Smooth muscle cell (in vitro differentiated cells): ENCODE results near the gene ACTC1. TPM values are rescaled to one million over a fixed set of nuclear protein-coding genes. Genes with fewer than 3 reads are reported as not detected.
A peak's percentile ranks its signal among the peaks of the same experiment; 100 is the strongest.
"Not testable (repeated sequence)": the region's sequence is repeated elsewhere in the genome, so short reads cannot be mapped to it uniquely, and the experiment has no call there.

Experiments used
- DNase-seq: peaks from one replicate; lab custom pipeline; 2025; ENCODE audit not compliant: unreplicated experiment; lab: John Stamatoyannopoulos, UW
- H2AFZ ChIP-seq: fragments of 200-600 bp; sonication (generic); 2 replicates; pipeline ENCODE4 v1.6.0; 2016; ENCODE audit warnings: antibody characterized with exemption, low read depth, mild to moderate bottlenecking
- H3F3A ChIP-seq: fragments of 200-600 bp; sonication (generic); 2 replicates; pipeline ENCODE4 v1.6.0; 2017; ENCODE audit warnings: antibody characterized with exemption, low read depth
- H3K27ac ChIP-seq: fragments of 200-600 bp; sonication (generic); 2 replicates; pipeline ENCODE4 v1.5.1; 2016; ENCODE audit warnings: low read depth, mild to moderate bottlenecking
- H3K27me3 ChIP-seq: fragments of 200-600 bp; sonication (generic); 2 replicates; pipeline ENCODE4 v1.6.1; 2016; ENCODE audit warnings: low read depth, mild to moderate bottlenecking
- H3K36me3 ChIP-seq: fragments of 200-600 bp; sonication (generic); 2 replicates; pipeline ENCODE4 v1.5.1; 2016; ENCODE audit warnings: low read depth
- H3K4me1 ChIP-seq: fragments of 200-600 bp; sonication (generic); 2 replicates; pipeline ENCODE4 v1.5.1; 2016; ENCODE audit warnings: low read depth
- H3K4me2 ChIP-seq: fragments of 200-600 bp; sonication (generic); 2 replicates; pipeline ENCODE4 v1.6.0; 2016; ENCODE audit warnings: mild to moderate bottlenecking
- H3K4me3 ChIP-seq: fragments of 200-600 bp; sonication (generic); 2 replicates; pipeline ENCODE4 v1.5.1; 2016; ENCODE audit warnings: mild to moderate bottlenecking
- H3K79me2 ChIP-seq: fragments of 200-600 bp; sonication (generic); 2 replicates; pipeline ENCODE4 v1.6.0; 2016; ENCODE audit warnings: low read depth, mild to moderate bottlenecking
- H3K9ac ChIP-seq: fragments of 200-600 bp; sonication (generic); 2 replicates; pipeline ENCODE4 v1.6.0; 2016; ENCODE audit warnings: low read depth
- H3K9me3 ChIP-seq: fragments of 200-600 bp; sonication (generic); replicated peaks from 2 replicates; pipeline ENCODE4 v1.5.1; 2016; ENCODE audit warnings: low read depth
- H4K20me1 ChIP-seq: fragments of 200-600 bp; sonication (generic); 2 replicates; pipeline ENCODE4 v1.6.0; 2016; ENCODE audit warnings: low read depth
- CTCF ChIP-seq: fragments of 200-600 bp; sonication (generic); IDR thresholded peaks from 2 replicates; pipeline ENCODE4 v1.5.1; 2017; ENCODE audit warnings: borderline replicate concordance, mild to moderate bottlenecking, antibody characterized with exemption; ENCODE audit not compliant: insufficient read depth, poor library complexity, severe bottlenecking
- WGBS: methylation state at CpG from one replicate; pipeline ENCODE4 v1.1.7; 2016; ENCODE audit warnings: low lambda C conversion rate; 5-methylcytosine and 5-hydroxymethylcytosine counted together
- polyA plus RNA-seq: library from polyadenylated mRNA; unstranded; fragments of >200 nt; fragmentation: Nextera tagmentation; extraction: Ambion mirVana; gene quantifications from 2 replicates; pipeline ENCODE4 v1.2.1, GENCODE V29; 2016
- total RNA-seq: library from RNA; depleted of rRNA; stranded (reverse); fragments of >200 nt; gene quantifications from 2 replicates; pipeline ENCODE4 v1.2.3, GENCODE V29; 2014

ACTC1 gene
- total and polyA plus RNA-seq, 2 experiments from 2014 or later: 90.5 to 136 TPM

- Histone ChIP-seq H3K4me1 (peaks cover 9% of the 10 kb centered on the region), H3K36me3 (no peaks in the 10 kb centered on the region), H3K4me3 (no peak overlapping the region), H3K27ac (peak overlapping the region; percentile 94), H3F3A (peaks cover 34% of the 10 kb centered on the region), H3K9me3 (no peaks in the 10 kb centered on the region), H3K79me2 (no peaks in the 10 kb centered on the region), H4K20me1 (no peaks in the 10 kb centered on the region), H3K9ac (peak overlapping the region; percentile 62), H2AFZ (peak overlapping the region; percentile 11), H3K27me3 (no peaks in the 10 kb centered on the region), H3K4me2 (peak overlapping the region; percentile 72)
- no peak for TF ChIP-seq CTCF
- 6% methylated on average over 1 of the region's 1 CpG for WGBS
- no peak for DNase-seq
Measured at GRCh38 chr15:34812369-34812768, 17.0 kb upstream of the ACTC1 start.

- H3K27ac ChIP-seq: peak overlapping the region; percentile 94
- no peak for TF ChIP-seq CTCF
- H3K36me3 ChIP-seq: no peaks in the 10 kb centered on the region
- no peaks in the 10 kb centered on the region for H3K9me3 ChIP-seq
- no peak for DNase-seq
- H3K4me3 ChIP-seq: no peak overlapping the region
- peaks cover 9% of the 10 kb centered on the region for H3K4me1 ChIP-seq
- peaks cover 34% of the 10 kb centered on the region for H3F3A ChIP-seq
- peak overlapping the region; percentile 3 for H3K4me2 ChIP-seq
- 12% methylated on average over 5 of the region's 5 CpGs for WGBS
- H3K9ac ChIP-seq: peak overlapping the region; percentile 76
- no peaks in the 10 kb centered on the region for H3K79me2 ChIP-seq
- no peak overlapping the region for H2AFZ ChIP-seq
- no peaks in the 10 kb centered on the region for H4K20me1 ChIP-seq
- no peaks in the 10 kb centered on the region for H3K27me3 ChIP-seq
Measured at GRCh38 chr15:34810443-34811129, 15.2 kb upstream of the ACTC1 start.

DNA sequence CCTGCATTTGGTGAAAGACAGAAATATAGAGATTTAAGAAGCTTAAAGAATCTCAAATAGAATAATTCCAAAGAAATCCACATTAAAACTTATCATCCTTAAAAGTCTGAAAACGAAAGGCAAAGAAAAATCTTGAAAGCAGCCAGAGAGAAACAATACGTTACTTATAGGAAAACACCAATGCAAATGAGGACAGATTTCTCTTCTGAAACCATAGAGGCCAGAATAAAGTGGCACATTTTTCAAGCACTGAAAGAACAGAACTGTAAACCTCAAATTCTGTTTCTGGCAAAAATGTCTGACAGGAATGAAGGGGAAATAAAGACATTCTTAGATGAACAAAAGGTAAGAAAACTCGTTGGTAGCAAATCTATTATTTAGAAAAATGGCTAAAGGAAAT lies 13.8 kb upstream of the ACTC1 start:
- H3K4me3 ChIP-seq: no peak overlapping the region
- 81% methylated on average over 3 of the region's 3 CpGs for WGBS
- no peaks in the 10 kb centered on the region for H3K9me3 ChIP-seq
- H3F3A ChIP-seq: peaks cover 34% of the 10 kb centered on the region
- no peaks in the 10 kb centered on the region for H4K20me1 ChIP-seq
- DNase-seq: no peak
- H2AFZ ChIP-seq: peak overlapping the region; percentile 20
- TF ChIP-seq CTCF: no peak
- no peaks in the 10 kb centered on the region for H3K27me3 ChIP-seq
- no peaks in the 10 kb centered on the region for H3K79me2 ChIP-seq
- no peak overlapping the region for H3K9ac ChIP-seq
- peaks cover 9% of the 10 kb centered on the region for H3K4me1 ChIP-seq
- peak overlapping the region; percentile 94 for H3K27ac ChIP-seq
- no peak overlapping the region for H3K4me2 ChIP-seq
- H3K36me3 ChIP-seq: no peaks in the 10 kb centered on the region

DNA sequence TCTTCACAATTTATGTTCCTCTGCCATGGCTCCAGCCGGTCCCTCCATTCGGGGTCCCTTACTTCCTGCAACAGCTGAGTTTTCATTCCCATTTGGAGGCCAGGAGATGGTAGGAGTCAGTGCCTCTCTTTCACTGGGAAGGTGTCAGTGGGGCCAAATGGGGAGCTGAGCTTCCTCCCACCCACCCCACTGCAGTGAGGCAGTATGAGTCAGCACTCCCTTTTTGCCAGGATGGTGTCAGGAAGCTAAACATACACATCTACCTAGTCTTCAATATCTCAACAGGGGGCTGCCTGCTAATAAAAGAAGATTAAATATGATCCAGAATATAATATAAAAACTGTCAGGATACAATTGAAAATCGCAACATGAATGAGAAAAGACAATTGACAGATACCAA lies 12.7 kb upstream of the ACTC1 start:
- WGBS: 94% methylated on average over 3 of the region's 3 CpGs
- TF ChIP-seq CTCF: no peak
- no peaks in the 10 kb centered on the region for H3K36me3 ChIP-seq
- H3K4me1 ChIP-seq: peaks cover 9% of the 10 kb centered on the region
- peak overlapping the region; percentile 7 for H3K27ac ChIP-seq
- no peaks in the 10 kb centered on the region for H3K9me3 ChIP-seq
- no peak overlapping the region for H3K4me3 ChIP-seq
- H3K79me2 ChIP-seq: no peaks in the 10 kb centered on the region
- H2AFZ ChIP-seq: no peak overlapping the region
- H3K9ac ChIP-seq: no peak overlapping the region
- peaks cover 31% of the 10 kb centered on the region for H3F3A ChIP-seq
- no peak for DNase-seq
- no peaks in the 10 kb centered on the region for H4K20me1 ChIP-seq
- no peaks in the 10 kb centered on the region for H3K27me3 ChIP-seq
- no peak overlapping the region for H3K4me2 ChIP-seq

- H3K4me2 ChIP-seq, H3K79me2 ChIP-seq, H3K9me3 ChIP-seq, H3K9ac ChIP-seq, H3K27me3 ChIP-seq, H3K4me1 ChIP-seq, H3K4me3 ChIP-seq, H4K20me1 ChIP-seq, H3K27ac ChIP-seq, H2AFZ ChIP-seq, H3K36me3 ChIP-seq, DNase-seq: not testable (repeated sequence)
- H3F3A ChIP-seq: peaks cover 34% of the 10 kb centered on the region
- 55% methylated on average over 8 of the region's 8 CpGs for WGBS
Measured at GRCh38 chr15:34807241-34807640, 11.9 kb upstream of the ACTC1 start.
